ENCODE data around the gene PRKCH. TPM values are rescaled to one million over a fixed set of nuclear protein-coding genes. Genes with fewer than 3 reads are reported as not detected.

The PRKCH gene
- total RNA-seq, 1 experiment from 2014 or later: 10.3 TPM

- ChIA-PET CTCF (no interaction called here), POLR2A (no interaction called here)
- Mint-ChIP-seq H3K4me1 (peaks cover 24% of the 10 kb centered on the region), H3K27ac (no peak overlapping the region), H3K9me3 (peaks cover 18% of the 10 kb centered on the region), H3K4me3 (no peak overlapping the region), H3K36me3 (peaks cover 18% of the 10 kb centered on the region), H3K27me3 (ENCODE audit: low read depth) (peaks cover 33% of the 10 kb centered on the region)
- TF ChIP-seq FOXP4 (CRISPR knock-in tag; IDR thresholded peaks at IDR 0.05) (no peak), HMGXB4 (CRISPR knock-in tag; IDR thresholded peaks at IDR 0.05) (no peak), GRHL2 (CRISPR knock-in tag; IDR thresholded peaks at IDR 0.05; ENCODE audit: insufficient replicate concordance, severe bottlenecking) (no peak), KAT7 (CRISPR knock-in tag; IDR thresholded peaks at IDR 0.05; ENCODE audit: borderline replicate concordance) (no peak), STAT6 (CRISPR knock-in tag; conservative IDR thresholded peaks at IDR 0.05; ENCODE audit: low read depth) (no peak), NFATC4 (CRISPR knock-in tag; IDR thresholded peaks at IDR 0.05) (no peak), IRF1 (CRISPR knock-in tag; IDR thresholded peaks at IDR 0.05) (no peak), RELA (CRISPR knock-in tag; IDR thresholded peaks at IDR 0.05; ENCODE audit: borderline replicate concordance) (no peak), RORB (CRISPR knock-in tag; IDR thresholded peaks at IDR 0.05) (no peak), JUN (CRISPR knock-in tag; IDR thresholded peaks at IDR 0.05) (no peak), PRRX2 (CRISPR knock-in tag; IDR thresholded peaks at IDR 0.05) (no peak), NFYB (CRISPR knock-in tag; conservative IDR thresholded peaks at IDR 0.05; ENCODE audit: low read depth) (no peak), HMGA2 (CRISPR knock-in tag; IDR thresholded peaks at IDR 0.05) (no peak)
- ATAC-seq: no peak
- DNase-seq (ENCODE audit: low spot score): no peak
These were observed 3.8 kb downstream of the PRKCH start for GRCh38 chr14:61325166-61325565.

GRCh38 chr14:61326146-61326545 lies 4.8 kb downstream of the PRKCH start:
- Mint-ChIP-seq H3K4me1 (peaks cover 26% of the 10 kb centered on the region), H3K27ac (no peak overlapping the region), H3K9me3 (peaks cover 18% of the 10 kb centered on the region), H3K36me3 (peaks cover 18% of the 10 kb centered on the region), H3K4me3 (no peak overlapping the region), H3K27me3 (ENCODE audit: low read depth) (peaks cover 28% of the 10 kb centered on the region)
- ATAC-seq (no peak), DNase-seq (ENCODE audit: low spot score) (no peak)
- ChIA-PET POLR2A (no interaction called here), CTCF (no interaction called here)
- TF ChIP-seq ZNF263 (CRISPR knock-in tag; IDR thresholded peaks at IDR 0.05; ENCODE audit: low read depth) (no peak), ZNF219 (CRISPR knock-in tag; IDR thresholded peaks at IDR 0.05; ENCODE audit: borderline replicate concordance) (no peak)

GRCh38 chr14:61326847-61327246 lies 5.5 kb downstream of the PRKCH start:
- H3K9me3 Mint-ChIP-seq: peaks cover 18% of the 10 kb centered on the region
- ChIA-PET POLR2A (no interaction called here), CTCF (interaction anchor here (1.0 kb wide), 1 partner anchor 41 kb away, joined by 3 read pairs; no protein-coding TSS in a partner anchor)
- peaks cover 26% of the 10 kb centered on the region for H3K4me1 Mint-ChIP-seq
- H3K36me3 Mint-ChIP-seq: peaks cover 18% of the 10 kb centered on the region
- DNase-seq (ENCODE audit: low spot score) (peak; percentile 38), ATAC-seq (peak; percentile 86)
- H3K27ac Mint-ChIP-seq: no peak overlapping the region
- H3K27me3 Mint-ChIP-seq (ENCODE audit: low read depth): peaks cover 24% of the 10 kb centered on the region
- H3K4me3 Mint-ChIP-seq: no peak overlapping the region
- TF ChIP-seq EMX1 (CRISPR knock-in tag; IDR thresholded peaks at IDR 0.05): no peak
- no peak for TF ChIP-seq MXD4 (CRISPR knock-in tag; IDR thresholded peaks at IDR 0.05; ENCODE audit: borderline replicate concordance)
- TF ChIP-seq E2F5 (CRISPR knock-in tag; IDR thresholded peaks at IDR 0.05): no peak
- TF ChIP-seq SMAD4 (CRISPR knock-in tag; IDR thresholded peaks at IDR 0.05): no peak
- TF ChIP-seq ZNF423 (CRISPR knock-in tag; IDR thresholded peaks at IDR 0.05): no peak
- TF ChIP-seq MLX (CRISPR knock-in tag; IDR thresholded peaks at IDR 0.05): no peak
- no peak for TF ChIP-seq OVOL2 (CRISPR knock-in tag; IDR thresholded peaks at IDR 0.05; ENCODE audit: borderline replicate concordance)
- TF ChIP-seq NFYB (CRISPR knock-in tag; conservative IDR thresholded peaks at IDR 0.05; ENCODE audit: low read depth): no peak
- no peak for TF ChIP-seq TEAD1 (CRISPR knock-in tag; IDR thresholded peaks at IDR 0.05)
- TF ChIP-seq CREM (CRISPR knock-in tag; IDR thresholded peaks at IDR 0.05): no peak
- TF ChIP-seq GABPB1 (CRISPR knock-in tag; IDR thresholded peaks at IDR 0.05): no peak
- no peak for TF ChIP-seq IRF2 (CRISPR knock-in tag; IDR thresholded peaks at IDR 0.05; ENCODE audit: borderline replicate concordance, low read depth)

Measured in WTC11 (cell line).